GM11168 (cell line): ENCODE data around the gene DTX4.

Experiments used
- in situ Hi-C: fragments of 300-500 bp; cut with MboI; formaldehyde crosslinking; loops from one replicate; pipeline ENCODE4 v1.12.0; 2022; ENCODE audit warnings: low sequenced_read_pairs; ENCODE audit not compliant: unreplicated experiment

Gene DTX4

DNA sequence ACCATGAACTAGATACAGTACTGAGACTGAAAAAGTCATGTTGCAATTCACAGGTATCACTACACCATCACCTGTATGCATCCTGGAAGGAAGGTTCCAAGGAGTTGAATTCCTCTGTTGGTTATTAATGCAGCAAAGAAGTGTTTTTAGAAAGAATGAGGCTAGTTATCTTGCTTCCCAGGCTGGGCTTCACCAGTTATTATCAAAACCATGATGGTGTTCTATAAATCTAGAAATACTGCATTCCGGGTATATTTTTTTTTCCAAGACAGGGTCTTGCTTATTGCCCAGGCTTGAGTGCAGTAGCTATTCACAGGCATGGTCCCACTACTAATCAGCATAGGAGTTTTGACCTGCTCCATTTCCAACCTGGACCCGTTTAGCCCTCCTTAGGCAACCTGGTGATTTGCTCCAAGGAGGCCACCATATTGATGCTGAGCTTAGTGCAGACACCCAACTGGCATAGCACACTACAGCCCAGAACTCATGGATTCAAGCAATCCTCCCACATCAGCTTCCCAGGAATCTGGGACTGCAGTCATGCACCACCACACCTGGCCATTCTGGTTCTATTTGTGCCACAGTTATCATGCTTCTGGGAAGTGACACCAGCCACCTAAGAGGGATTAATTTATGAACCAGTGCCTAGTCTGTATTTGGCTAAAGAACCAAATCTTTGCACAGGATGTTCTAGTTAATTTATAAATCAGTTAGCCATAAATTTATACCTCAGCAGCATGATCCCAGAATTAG is 42.4 kb downstream of the DTX4 start:
- in situ Hi-C loops, result no loop called here

DNA sequence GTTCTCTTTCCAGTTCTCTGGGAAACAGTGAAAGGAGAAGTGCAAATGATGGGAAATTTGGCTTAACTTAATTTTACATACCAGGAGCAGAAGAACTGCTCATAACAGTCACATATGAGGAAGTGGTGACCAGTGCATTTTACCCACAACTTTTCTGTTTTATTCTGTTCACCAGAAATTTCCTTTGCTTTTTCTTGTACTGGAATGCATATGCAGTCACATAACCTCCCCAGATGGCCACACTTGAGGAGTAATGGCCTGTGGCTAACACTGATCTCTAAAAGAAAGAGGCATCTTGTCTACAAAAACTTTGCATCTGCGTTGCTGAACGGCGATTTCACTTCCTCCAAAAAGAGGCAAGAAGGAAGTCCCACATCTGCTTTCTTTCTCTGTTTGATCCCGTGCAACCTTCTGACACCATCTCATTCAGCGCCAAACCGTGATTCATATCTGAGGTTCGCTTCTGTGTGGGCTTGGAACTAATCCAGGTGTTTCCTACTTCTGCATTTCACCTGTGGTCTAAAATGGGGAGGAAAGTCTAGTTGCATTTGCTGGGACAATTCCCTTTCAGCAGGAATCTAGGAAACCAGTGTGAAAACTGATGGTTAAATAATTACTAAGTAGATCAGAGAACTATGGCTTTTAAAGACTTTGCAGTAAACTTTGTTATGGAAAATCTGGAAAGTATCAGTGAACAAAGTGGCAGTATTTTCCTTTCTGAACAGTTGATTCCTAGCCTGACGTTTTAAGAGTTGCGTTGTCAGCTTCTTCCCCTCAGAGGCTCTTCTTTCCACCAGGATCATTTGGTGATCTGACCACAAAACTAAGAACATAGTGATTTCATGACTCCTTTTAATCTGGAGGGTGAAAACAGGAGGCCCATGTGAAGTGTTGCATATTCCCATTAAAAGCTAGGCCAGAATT is 45.0 kb downstream of the DTX4 start:
- in situ Hi-C loops, result no loop called here

DNA sequence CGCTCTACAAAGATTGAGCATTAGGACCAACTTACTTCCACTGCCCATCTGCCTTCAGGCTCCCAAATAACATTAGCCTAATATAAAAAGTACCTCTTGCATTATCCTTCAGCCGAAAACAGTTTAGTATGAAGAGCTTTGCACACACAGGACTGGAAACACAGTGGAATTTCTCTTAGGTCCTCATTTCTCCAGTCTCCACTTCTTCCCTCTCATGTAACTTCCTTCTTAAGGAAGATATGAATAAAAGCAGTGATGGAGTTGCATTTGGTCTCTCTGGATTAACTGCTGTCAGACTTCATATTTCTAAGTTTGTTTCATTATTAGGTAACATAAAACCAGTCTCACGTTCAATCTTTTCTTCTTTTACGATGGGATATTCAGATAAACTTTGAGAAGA is 46.4 kb downstream of the DTX4 start:
- in situ Hi-C loops, result no loop called here

DNA sequence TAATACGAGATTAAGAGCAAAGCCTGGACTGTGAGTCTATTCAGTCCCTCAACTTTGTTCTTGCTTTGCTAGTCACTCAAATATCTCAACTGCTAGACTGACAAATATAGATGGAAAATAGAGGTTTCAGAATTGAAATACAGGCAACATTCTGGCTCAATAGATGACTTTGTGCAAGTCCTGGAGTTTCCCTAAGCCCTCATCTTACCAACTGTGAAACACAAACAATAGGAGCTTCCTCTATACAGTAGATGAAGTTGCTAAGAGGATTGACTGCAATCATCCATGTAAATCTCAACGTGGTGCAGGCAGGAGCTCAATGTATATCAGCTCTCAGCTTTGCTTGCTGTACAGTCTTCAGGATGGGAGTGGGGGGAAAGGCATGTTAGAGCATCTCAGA is 47.0 kb downstream of the DTX4 start:
- in situ Hi-C loops, result no loop called here

DNA sequence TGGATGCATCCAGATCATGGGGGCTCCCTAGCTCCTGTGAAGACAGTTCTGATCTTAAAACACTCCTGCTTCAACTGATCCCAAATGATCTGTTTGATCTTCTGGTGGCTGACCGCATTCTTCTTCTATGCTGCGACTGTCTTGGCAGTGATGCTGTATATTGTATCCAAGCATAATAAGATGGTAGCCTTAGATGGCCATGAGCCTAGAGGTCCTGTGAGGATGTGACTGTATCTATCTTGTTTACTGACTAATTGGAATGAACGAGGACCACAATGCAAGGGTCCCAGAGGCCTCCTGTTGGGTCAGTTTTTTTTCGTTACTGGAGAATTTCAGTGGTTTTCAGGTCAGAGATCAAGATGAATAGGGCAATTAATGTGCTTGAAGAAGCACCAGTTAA is 47.9 kb downstream of the DTX4 start:
- in situ Hi-C loops, result no loop called here

DNA sequence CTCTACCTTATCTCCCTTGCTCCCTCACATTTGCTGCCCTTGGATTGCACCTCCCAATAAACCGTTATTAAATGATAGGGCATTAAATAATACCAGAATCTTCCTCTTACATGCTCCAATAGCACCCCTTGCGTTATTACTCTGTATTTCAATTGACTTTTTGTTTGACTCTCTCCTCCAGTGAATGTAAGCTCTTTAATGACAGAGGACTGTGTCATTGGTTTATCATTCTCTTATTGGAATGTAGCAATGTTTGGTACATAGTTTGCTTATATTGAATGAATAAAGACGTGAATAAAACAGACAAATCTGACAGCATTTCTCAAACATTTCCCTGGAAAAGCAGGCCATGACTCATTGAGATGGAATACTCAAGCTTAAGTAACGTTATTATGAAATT is 49.5 kb downstream of the DTX4 start:
- in situ Hi-C loops, result no loop called here

DNA sequence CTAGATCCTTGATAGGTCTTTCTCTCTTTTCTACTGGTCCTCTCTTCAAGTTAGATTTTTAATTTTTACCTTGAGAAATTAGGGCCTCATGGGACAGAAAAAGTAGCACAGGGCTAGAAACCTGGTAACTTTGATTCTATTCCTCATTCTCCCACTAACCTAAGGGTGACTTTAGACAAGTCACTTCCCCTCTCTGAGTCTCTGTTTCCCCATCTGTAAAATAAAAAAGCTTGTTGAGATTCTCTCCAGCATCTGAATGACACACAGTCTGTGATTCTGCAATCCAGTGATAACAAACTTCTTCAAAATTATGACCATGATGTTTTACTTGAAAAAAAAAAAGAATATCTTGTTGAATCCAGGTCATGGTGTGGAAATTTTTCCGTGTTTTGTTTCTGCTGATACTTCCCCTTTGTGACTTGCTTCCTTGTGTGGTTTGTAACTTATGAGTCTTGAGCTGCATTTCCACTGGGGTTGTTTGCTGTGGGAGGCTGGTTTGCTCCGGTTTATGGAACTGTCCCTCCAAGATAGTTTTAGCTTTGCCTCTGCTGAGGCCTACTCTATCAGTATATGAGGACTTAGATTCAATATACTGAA is 50.6 kb downstream of the DTX4 start:
- in situ Hi-C loops, result no loop called here

DNA sequence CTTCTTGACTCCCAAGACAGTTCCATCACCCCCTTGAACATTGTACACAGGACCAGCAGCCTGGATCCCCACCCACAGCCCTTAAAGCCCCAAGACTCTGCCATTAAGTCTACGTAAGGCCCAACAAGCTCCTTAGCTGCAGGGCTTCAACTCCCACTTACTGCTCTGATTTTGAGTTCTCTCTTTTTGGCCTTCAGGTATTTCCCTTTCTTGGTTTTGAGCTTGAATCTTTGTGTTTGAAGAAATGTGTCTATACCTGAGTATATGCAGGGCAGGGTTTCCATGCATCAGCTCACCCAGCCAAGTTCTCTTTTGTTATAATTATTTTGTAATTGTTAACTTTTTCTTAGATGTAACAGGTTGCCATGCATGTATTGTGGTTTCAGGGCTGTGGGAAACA is 51.2 kb downstream of the DTX4 start:
- in situ Hi-C loops, result no loop called here

DNA sequence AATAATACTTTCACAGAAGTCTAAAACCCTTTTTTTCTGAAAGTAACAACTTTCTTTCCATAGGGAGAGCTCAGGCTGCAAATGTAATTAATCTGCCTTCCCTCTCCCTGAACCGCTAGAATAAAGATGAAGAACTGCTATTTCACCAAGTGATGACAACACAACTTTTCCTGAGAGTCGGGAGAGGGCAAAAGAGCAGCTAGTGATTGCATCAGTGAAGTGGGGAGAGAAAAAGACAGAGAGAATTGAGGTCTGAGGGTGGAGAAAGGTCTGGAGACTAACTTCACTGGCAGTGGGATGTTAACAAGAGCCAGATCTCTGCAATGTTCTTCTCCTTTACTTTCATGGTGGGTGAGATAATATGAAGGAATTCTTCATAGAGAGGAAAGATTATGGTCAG is 51.7 kb downstream of the DTX4 start:
- in situ Hi-C loops, result no loop called here

DNA sequence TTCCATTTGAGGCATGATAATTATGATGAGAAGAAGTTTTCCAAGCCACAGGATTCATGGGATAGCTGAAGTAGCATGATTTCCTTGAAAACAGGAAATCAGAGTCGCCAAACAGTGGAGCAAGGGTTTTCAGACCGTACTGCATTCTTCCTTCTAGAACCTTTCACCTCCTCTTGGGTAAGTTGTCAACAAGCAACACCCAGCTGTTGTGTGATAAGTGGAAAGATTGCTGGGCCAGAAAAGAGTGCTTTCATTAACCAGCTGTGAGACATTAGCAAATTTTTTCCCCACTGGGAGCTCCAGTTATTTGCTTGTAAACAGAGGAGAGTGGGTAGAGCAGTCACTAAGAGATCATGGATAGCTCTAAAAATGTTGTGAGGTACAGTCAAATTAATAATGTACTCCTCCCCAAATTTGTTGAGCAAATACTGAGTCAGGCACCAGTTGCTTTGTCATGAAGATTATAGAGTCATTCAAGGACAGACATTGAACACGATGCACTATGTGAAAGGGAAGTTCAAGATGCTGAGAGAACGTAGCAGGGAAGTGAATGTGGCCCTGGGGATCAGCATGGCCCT is 52.5 kb downstream of the DTX4 start:
- in situ Hi-C loops, result no loop called here

DNA sequence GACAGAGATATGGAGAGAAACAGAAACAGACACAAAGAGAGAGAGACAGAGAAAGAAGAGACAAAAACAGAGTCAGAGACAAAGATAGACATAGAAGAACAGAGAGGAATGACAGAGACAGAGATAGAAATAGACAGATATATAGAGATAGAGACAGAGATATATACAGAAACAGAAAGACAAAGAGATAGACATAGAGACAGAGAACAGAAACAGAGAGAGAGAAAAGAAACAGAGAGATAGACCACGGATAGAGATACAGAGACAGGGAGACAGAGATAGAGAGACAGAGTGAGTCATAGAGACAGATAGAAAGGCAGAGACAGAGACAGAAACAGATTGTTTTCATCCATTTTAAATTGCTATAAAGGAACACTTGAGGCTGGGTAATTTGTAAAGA is 53.1 kb downstream of the DTX4 start:
- in situ Hi-C loops, result no loop called here

DNA sequence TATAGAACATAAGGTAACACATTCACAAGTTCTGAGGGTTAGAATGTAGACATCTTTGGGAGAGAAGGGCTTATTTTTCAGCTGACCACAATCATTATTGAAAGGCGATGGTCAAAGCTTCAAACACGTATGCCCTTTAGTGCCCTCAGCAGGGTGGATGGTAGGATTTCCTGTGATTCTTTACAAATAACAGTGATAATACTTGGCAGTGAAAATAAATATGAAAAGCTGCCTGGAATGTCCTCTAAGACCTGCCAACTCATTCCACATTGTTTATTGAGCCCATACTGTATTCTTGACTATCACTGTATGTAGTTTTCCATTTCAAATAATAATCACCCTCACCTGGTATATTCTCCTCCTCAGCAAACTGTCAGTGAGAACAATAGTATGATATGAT is 54.5 kb downstream of the DTX4 start:
- in situ Hi-C loops, result no loop called here

DNA sequence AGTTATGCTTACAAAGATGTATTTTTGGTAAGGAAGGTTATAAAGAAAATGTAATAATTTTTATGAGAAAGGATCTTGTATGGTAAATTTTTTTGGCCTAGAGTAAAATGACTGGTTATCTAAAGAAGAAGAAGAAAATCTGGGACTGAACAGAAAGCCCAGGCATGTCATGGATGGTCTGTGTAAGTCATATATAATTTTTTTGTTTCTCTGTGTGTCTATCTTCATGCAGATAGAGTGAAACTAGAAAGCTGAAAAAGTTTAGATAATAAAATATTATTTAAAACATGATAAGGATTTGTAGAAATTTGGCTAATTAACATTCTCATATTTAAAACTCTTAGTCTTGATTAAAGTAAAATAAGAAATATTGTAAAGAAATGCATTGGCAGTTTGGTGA is 68.4 kb downstream of the DTX4 start:
- in situ Hi-C loops, result no loop called here

DNA sequence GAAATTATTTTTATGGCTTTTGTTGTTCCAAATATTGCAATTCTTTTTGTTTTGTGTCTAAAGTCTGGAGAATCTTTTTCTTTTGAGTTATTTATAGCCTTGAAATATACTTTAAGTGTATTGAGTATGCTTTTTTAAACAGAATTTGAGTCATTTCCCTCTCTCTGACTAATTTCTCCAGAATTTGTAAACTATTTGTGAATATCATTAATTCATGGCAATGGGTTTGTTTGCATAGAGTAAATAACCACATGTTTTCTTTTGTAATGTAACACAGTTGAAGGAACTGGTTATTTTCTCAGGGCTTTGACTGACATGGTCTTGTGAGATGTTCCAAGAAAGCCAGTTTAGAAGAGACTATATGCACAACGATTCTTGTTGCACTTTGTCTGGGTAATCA is 71.7 kb downstream of the DTX4 start:
- in situ Hi-C loops, result no loop called here

DNA sequence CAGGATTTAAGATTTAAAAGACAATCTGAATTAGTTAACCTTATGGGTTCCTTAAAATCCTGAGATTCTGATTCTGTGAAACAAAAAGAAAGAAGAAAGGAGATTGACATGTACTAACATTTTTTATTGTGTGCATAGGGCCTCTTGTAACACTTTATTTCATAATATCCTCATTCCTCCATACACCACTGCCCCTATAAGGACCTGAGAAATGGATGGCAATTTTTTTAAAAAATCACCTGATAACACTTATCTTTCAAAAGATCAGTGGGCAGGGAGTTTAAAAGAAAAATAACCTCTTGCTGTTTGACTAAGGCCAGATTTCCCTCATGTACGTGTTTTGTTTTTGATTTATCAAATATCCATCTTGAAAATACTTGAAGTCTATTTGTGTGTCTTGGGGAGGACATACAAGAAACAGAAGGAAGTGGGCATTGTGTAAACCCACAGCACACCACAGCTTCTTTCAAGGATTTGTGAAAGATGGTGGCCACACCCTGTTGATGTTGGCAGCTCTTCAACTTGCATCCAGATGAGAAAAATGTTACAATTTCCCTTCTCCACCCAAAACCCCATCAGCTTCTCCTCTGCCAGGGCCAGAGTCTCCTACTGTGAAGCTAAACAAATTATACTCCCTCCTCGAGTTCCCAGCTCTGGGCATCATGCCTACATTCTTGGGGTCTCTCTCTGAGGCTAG is 75.7 kb downstream of the DTX4 start:
- in situ Hi-C loops, result no loop called here

DNA sequence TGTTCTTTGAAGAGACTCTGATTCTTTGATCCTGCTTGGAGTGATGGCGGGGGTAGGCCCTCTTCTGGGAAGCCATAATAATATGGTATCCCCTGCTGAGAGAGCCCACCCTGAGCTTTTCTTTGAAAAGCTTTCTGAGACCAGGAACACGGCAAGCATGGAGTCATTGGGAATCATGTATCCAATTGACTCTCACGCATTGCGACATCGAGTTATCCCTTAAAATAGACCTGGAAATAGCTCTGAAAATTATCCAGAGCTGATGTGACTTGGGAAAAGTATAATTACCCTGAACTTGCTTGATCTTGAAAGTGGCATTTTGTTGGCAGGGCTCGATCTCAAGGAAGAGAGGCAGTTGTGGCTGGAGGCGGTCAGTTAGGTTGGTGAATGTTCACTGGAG is 77.6 kb downstream of the DTX4 start:
- in situ Hi-C loops, result no loop called here

DNA sequence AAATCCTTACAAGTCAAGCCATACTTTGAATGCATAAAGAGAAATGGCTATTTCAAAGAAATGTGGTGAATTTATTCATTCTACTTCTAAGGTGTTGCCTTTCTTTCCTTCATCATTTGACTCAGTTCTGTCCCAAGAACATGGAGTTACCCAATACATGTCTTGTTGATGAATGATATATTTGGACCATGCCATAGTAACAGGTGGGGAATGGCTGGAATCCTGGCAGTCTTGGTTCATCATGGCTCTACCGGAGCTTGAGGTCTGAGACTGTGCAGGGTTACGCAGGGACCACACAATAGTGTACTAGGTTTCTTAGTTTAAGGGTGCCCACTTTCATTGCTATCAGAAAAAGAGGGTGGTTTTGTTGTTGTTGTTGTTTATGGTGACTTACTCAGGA is 81.1 kb downstream of the DTX4 start:
- in situ Hi-C loops, result loop anchor here (25.0 kb wide), 1 partner anchor 434 kb away; no protein-coding TSS in a partner anchor

DNA sequence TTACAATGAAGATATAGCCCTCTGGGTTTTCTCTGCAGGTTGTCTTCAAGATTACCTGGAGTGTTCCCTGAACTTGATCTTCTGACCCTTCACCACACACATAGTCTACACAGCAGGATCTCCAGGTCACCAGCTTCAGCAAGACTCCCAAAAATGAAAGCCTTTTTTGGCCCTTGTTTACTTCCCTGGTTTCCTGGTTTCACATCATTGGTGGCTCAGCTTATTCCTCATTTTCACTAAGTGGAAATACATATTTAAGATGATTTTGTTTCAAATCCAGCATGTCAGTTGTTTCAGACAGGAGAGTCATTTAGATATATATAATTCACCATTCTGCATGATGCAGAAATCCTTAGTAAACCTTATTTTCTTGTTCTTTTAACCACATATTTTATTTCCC is 82.4 kb downstream of the DTX4 start:
- in situ Hi-C loops, result loop anchor here (25.0 kb wide), 1 partner anchor 433 kb away; no protein-coding TSS in a partner anchor

DNA sequence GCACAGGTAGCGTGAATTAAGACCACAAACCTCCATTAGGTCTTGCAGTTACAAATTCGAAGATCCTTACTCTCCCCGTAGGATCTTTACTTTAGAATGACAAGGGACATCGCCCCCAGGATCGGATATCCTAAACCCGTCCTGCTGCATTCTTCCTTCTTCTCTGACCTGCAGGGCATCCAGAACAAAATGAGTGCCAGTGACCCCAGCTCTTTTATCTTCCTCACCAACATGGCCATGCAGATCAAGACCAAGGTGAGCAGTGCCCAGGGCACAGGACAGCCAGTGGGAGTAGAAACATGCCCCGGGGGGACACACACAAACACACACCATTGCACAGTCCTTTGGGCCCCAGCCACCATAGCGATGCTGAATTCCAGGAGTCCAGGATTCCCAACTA is 83.3 kb downstream of the DTX4 start:
- in situ Hi-C loops, result loop anchor here (25.0 kb wide), 1 partner anchor 432 kb away; no protein-coding TSS in a partner anchor
